ENCODE measurements around the gene ADD2.

The ADD2 gene

GRCh38 chr2:70670626-70671025 lies 97.4 kb downstream of the ADD2 start:
- DNase-seq = no peak
- no peak overlapping the region for H3K4me3 ChIP-seq (ENCODE audit: low read depth, low read length)
- no peak overlapping the region for H3K27ac ChIP-seq
- no peaks in the 10 kb centered on the region for H3K27me3 ChIP-seq (ENCODE audit: insufficient read depth, low read depth, severe bottlenecking)
- no peak for TF ChIP-seq CTCF (IDR thresholded peaks at IDR 0.05; ENCODE audit: low read depth, low read length)
- peaks cover 83% of the 10 kb centered on the region for H3K36me3 ChIP-seq
- H3K9me3 ChIP-seq (ENCODE audit: severe bottlenecking) = no peaks in the 10 kb centered on the region

- no peaks in the 10 kb centered on the region for H3K9me3 ChIP-seq (ENCODE audit: severe bottlenecking)
- no peak for DNase-seq
- TF ChIP-seq CTCF (IDR thresholded peaks at IDR 0.05; ENCODE audit: low read depth, low read length) = no peak
- H3K36me3 ChIP-seq = peaks cover 79% of the 10 kb centered on the region
- no peak overlapping the region for H3K4me3 ChIP-seq (ENCODE audit: low read depth, low read length)
- H3K27ac ChIP-seq = no peak overlapping the region
- H3K27me3 ChIP-seq (ENCODE audit: insufficient read depth, low read depth, severe bottlenecking) = no peaks in the 10 kb centered on the region
These were observed 97.8 kb downstream of the ADD2 start for GRCh38 chr2:70670202-70670601.

GRCh38 chr2:70668911-70669310 lies 99.1 kb downstream of the ADD2 start:
- peaks cover 83% of the 10 kb centered on the region for H3K36me3 ChIP-seq
- TF ChIP-seq CTCF (IDR thresholded peaks at IDR 0.05; ENCODE audit: low read depth, low read length) = no peak

GRCh38 chr2:70668432-70668831 lies 99.6 kb downstream of the ADD2 start:
- H3K36me3 ChIP-seq = peaks cover 83% of the 10 kb centered on the region

More at GRCh38 chr2:70668911-70669310, 99.1 kb downstream of the ADD2 start:
- Histone ChIP-seq H3K27me3 (ENCODE audit: insufficient read depth, low read depth, severe bottlenecking) (no peaks in the 10 kb centered on the region), H3K9me3 (ENCODE audit: severe bottlenecking) (no peaks in the 10 kb centered on the region), H3K4me3 (ENCODE audit: low read depth, low read length) (no peak overlapping the region), H3K27ac (no peak overlapping the region)
- DNase-seq = no peak

GRCh38 chr2:70664525-70664924 lies 103.5 kb downstream of the ADD2 start:
- Histone ChIP-seq H3K27ac (no peak overlapping the region), H3K4me3 (ENCODE audit: low read depth, low read length) (no peak overlapping the region), H3K36me3 (peaks cover 76% of the 10 kb centered on the region), H3K9me3 (ENCODE audit: severe bottlenecking) (no peaks in the 10 kb centered on the region), H3K27me3 (ENCODE audit: insufficient read depth, low read depth, severe bottlenecking) (no peaks in the 10 kb centered on the region)
- TF ChIP-seq CTCF (IDR thresholded peaks at IDR 0.05; ENCODE audit: low read depth, low read length) = no peak
- DNase-seq = no peak

More at GRCh38 chr2:70668432-70668831, 99.6 kb downstream of the ADD2 start:
- Histone ChIP-seq H3K9me3 (ENCODE audit: severe bottlenecking) (no peaks in the 10 kb centered on the region), H3K27me3 (ENCODE audit: insufficient read depth, low read depth, severe bottlenecking) (no peaks in the 10 kb centered on the region), H3K4me3 (ENCODE audit: low read depth, low read length) (no peak overlapping the region), H3K27ac (no peak overlapping the region)
- no peak for DNase-seq
- TF ChIP-seq CTCF (IDR thresholded peaks at IDR 0.05; ENCODE audit: low read depth, low read length) = no peak

- peaks cover 67% of the 10 kb centered on the region for H3K36me3 ChIP-seq
- H3K4me3 ChIP-seq (ENCODE audit: low read depth, low read length) = no peak overlapping the region
- H3K9me3 ChIP-seq (ENCODE audit: severe bottlenecking) = no peaks in the 10 kb centered on the region
- TF ChIP-seq CTCF (IDR thresholded peaks at IDR 0.05; ENCODE audit: low read depth, low read length) = no peak
- no peak overlapping the region for H3K27ac ChIP-seq
- H3K27me3 ChIP-seq (ENCODE audit: insufficient read depth, low read depth, severe bottlenecking) = no peaks in the 10 kb centered on the region
- no peak for DNase-seq
These were observed 104.6 kb downstream of the ADD2 start for GRCh38 chr2:70663411-70663810.

All from WERI-Rb-1 (cell line).